Measurements from ENCODE around the gene CFAP45. TPM values are rescaled to one million over a fixed set of nuclear protein-coding genes. Genes with fewer than 3 reads are reported as not detected.
A peak's percentile ranks its signal among the peaks of the same experiment; 100 is the strongest.

Gene CFAP45
- polyA plus RNA-seq, 1 experiment = 0.56 TPM

DNA sequence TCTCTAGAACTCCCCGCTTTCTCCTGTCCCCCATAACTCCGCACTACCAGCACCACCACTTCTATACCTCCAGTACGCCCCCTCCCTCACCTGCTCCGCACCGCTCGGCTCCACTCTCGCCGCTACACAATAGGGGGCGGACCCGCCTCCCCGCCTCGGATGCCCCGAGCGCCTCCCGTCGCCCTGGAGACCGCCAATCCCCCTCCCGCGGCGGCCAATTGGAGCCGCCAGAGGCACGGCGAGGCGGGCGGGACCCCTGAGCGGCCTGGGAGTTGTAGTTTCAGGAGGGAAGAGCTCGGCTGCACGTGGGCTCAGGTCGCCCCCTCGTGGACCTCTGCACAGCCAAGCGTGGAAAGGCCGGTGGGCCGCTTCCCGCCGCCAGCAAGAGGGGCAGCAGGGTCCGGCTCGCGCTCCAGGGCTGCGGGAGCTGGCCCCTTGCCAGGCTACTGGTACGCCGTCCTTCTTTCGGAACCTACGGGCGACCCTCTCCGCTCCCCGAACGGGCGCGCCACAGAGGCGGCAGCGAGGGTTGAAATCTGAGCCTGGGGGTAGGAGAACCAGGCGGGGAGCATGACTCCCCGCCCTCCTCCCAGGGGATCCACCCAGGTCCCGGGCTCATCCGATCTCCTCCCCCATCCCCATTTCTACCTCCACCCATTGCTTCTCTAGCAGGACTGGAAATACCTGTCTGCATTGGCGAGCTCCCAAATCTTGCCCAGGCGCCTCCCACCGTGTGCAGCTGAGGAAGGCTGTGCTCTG lies 45.7 kb upstream of the CFAP45 start, which contains the start of gene IGSF9:
IGSF9 (minus strand) TSS at position 131 of the 759 bp plus-strand sequence. CDS start 2,159 bp downstream, outside the sequence.
- POLR2A ChIA-PET = no interaction called here
- peak within 1 kb of the TSS; percentile 25 for H3K4me3 ChIP-seq (ENCODE audit: low read depth, low read length)
- peaks cover 18% of the 10 kb centered on the region for H3K27me3 ChIP-seq (ENCODE audit: control insufficient read depth, insufficient read depth, low read length)
- CTCF ChIA-PET = interaction anchor here (1.0 to 39.5 kb wide), 8 partner anchors 8 to 146 kb away, joined by 3 to 889 read pairs (median 4); partner anchors contain the start of gene SLAMF9
- no peak for DNase-seq (ENCODE audit: low read depth)
- no peaks in the 10 kb centered on the region for H3K36me3 ChIP-seq (ENCODE audit: control insufficient read depth, insufficient read depth, low read length)
- TF ChIP-seq, protein P1, sequence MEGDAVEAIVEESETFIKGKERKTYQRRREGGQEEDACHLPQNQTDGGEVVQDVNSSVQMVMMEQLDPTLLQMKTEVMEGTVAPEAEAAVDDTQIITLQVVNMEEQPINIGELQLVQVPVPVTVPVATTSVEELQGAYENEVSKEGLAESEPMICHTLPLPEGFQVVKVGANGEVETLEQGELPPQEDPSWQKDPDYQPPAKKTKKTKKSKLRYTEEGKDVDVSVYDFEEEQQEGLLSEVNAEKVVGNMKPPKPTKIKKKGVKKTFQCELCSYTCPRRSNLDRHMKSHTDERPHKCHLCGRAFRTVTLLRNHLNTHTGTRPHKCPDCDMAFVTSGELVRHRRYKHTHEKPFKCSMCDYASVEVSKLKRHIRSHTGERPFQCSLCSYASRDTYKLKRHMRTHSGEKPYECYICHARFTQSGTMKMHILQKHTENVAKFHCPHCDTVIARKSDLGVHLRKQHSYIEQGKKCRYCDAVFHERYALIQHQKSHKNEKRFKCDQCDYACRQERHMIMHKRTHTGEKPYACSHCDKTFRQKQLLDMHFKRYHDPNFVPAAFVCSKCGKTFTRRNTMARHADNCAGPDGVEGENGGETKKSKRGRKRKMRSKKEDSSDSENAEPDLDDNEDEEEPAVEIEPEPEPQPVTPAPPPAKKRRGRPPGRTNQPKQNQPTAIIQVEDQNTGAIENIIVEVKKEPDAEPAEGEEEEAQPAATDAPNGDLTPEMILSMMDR (IDR thresholded peaks at IDR 0.05; ENCODE audit: insufficient read depth, low read depth, low read length) = peak; percentile 60

DNA sequence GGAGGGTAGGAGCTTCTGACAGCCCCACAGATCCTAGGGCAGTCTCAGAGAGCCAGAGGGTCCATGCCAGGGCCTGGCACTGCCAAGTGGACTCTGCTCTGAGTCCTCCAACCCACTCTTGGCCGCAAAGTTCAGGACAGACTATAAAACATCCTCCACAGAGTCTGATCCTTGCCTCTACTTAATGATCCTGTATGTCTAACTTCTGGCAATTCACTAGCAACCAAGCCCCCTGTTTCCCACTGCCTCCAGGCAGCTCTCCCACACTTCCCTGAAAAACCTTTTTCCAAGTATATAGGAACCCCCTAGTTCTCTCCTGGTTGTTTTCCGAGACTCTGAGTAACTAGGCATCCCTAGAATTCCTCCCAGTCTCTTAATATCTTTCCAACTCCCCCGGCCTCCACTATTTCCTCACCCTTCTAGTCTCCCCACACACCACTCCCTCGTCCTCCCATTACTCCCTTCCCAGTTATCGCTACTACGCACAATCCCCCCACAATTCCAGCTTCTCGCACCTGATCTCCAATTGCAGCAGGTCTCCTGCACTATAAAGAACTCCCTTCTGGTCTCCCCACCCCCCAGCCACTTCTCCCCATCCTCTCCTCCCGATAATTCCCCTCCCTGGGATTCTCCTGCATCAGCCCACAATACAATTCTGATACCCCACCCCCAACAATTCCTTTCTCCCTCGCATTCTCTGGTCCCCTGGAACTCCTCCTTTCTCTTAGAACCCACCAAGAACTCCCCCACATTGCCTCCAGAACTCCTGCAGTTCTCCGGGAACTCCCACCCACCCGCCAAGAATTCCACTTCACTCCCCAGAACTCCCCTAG lies 44.9 kb upstream of the CFAP45 start:
- Histone ChIP-seq H3K4me3 (ENCODE audit: low read depth, low read length) (peak overlapping the region; percentile 25), H3K36me3 (ENCODE audit: control insufficient read depth, insufficient read depth, low read length) (no peaks in the 10 kb centered on the region), H3K27me3 (ENCODE audit: control insufficient read depth, insufficient read depth, low read length) (peaks cover 18% of the 10 kb centered on the region)
- TF ChIP-seq, protein P1 (IDR thresholded peaks at IDR 0.05; ENCODE audit: insufficient read depth, low read depth, low read length) = no peak
- ChIA-PET POLR2A (no interaction called here), CTCF (interaction anchor here (1.2 to 39.5 kb wide), 3 partner anchors 13 to 146 kb away, joined by 3 to 889 read pairs (median 25); no protein-coding TSS in a partner anchor)
- no peak for DNase-seq (ENCODE audit: low read depth)

DNA sequence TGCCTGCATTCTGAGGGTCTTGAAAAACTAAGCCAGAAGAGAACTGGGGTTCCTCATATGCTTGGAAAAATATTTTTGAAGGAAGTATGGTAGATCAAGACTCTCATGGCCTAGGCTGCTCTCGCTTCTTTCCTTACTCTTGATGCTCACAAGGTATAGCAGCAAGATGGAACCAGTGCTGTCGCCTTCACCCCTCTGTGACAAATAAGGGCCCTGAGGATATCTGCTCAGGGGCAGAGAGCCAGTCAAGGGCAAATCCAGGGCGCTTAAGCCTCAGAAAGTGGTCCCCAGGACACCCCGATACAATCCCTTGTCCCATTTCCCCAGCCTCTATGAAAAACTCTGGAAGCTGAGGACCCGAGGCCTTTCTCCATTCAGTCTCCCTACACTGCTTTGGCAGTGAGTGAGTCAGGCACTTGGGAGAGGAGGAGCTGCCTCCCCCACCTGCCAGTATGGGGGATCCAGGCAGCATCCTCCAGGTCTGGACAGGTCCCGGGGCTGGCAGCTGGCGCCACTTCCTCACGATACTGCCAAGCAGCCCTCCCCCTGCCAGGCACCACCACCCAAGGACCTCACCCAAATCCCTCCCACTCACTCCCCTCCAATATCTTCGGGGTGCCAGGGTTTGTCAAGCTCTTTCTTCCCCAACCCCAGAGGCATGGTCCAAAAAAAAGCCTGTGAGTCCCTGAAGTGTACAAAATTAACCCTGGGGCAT lies 44.1 kb upstream of the CFAP45 start:
- H3K27me3 ChIP-seq (ENCODE audit: control insufficient read depth, insufficient read depth, low read length) = peaks cover 18% of the 10 kb centered on the region
- ChIA-PET CTCF (interaction anchor here (39.5 kb wide), 1 partner anchor 67 kb away, joined by 889 read pairs; no protein-coding TSS in a partner anchor), POLR2A (no interaction called here)
- H3K4me3 ChIP-seq (ENCODE audit: low read depth, low read length) = no peak overlapping the region
- DNase-seq (ENCODE audit: low read depth) = no peak
- H3K36me3 ChIP-seq (ENCODE audit: control insufficient read depth, insufficient read depth, low read length) = no peaks in the 10 kb centered on the region
- TF ChIP-seq, protein P1 (IDR thresholded peaks at IDR 0.05; ENCODE audit: insufficient read depth, low read depth, low read length) = no peak

DNA sequence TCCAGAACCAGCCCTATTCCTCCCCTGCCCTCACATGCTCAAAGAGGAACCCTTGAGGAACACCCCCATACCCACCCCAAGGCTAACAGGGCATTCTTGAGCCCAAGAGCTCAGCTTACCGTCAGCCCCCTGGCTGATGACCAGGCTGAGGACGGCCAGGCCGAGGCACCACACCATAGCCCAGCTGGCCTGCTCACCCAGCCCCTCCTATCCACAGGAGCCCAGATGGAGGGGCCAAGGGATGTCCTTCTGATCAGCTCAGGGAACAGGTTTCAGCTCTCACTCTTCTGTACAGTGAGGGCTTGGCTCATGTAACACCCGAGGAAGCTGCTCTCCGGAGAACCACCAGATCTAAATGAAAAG lies 43.3 kb upstream of the CFAP45 start:
- CTCF ChIA-PET = interaction anchor here (39.5 kb wide), 1 partner anchor 68 kb away, joined by 889 read pairs; no protein-coding TSS in a partner anchor
- no peak overlapping the region for H3K4me3 ChIP-seq (ENCODE audit: low read depth, low read length)
- POLR2A ChIA-PET = no interaction called here
- H3K27me3 ChIP-seq (ENCODE audit: control insufficient read depth, insufficient read depth, low read length) = peaks cover 18% of the 10 kb centered on the region
- H3K36me3 ChIP-seq (ENCODE audit: control insufficient read depth, insufficient read depth, low read length) = no peaks in the 10 kb centered on the region
- no peak for DNase-seq (ENCODE audit: low read depth)
- TF ChIP-seq, protein P1 (IDR thresholded peaks at IDR 0.05; ENCODE audit: insufficient read depth, low read depth, low read length) = no peak

Measured in BJ (cell line).